HEK293 (cell line): ENCODE measurements around the gene ATP8A2.

Source experiments
- CTCF ChIP-seq: fragments of 450-650 bp; formaldehyde crosslinking; IDR thresholded peaks from 2 replicates; pipeline ENCODE4 v1.5.1; 2016; ENCODE audit warnings: missing biosample characterization, missing genetic modification characterization
- TCF7L2 ChIP-seq: IDR thresholded peaks from 2 replicates; pipeline ENCODE4 v1.6.1; 2011; ENCODE audit warnings: low read depth, mild to moderate bottlenecking, inconsistent platforms, low read length, moderate library complexity, borderline replicate concordance
- YY1 ChIP-seq: fragments of 450-650 bp; formaldehyde crosslinking; IDR thresholded peaks from 2 replicates; pipeline ENCODE4 v1.5.1; 2018; ENCODE audit warnings: missing biosample characterization, missing genetic modification characterization
- ZBTB1 ChIP-seq: fragments of 450-650 bp; formaldehyde crosslinking; IDR thresholded peaks from 2 replicates; pipeline ENCODE4 v1.5.1; 2016; ENCODE audit warnings: missing biosample characterization, missing genetic modification characterization
- ZBTB26 ChIP-seq: fragments of 450-650 bp; formaldehyde crosslinking; optimal IDR thresholded peaks from 2 replicates; pipeline ENCODE3; 2016; ENCODE audit warnings: missing biosample characterization, mild to moderate bottlenecking, missing genetic modification characterization

- TF ChIP-seq YY1 (tag by site-specific recombination) (no peak), ZBTB1 (tag by site-specific recombination) (no peak), TCF7L2 (no peak), ZBTB26 (tag by site-specific recombination) (no peak), CTCF (tag by site-specific recombination) (no peak)
Measured at GRCh38 chr13:25689539-25689938, 317.8 kb downstream of the ATP8A2 start.
